ENCODE measurements around the gene GOLGB1. TPM values are rescaled to one million over a fixed set of nuclear protein-coding genes. Genes with fewer than 3 reads are reported as not detected.

The GOLGB1 gene
- total and polyA plus RNA-seq, 2 donors (not counting 3 experiments of a cell fraction or from before 2014, with no cell fraction given) = 7.4 to 42.7 TPM

- ChIA-PET POLR2A (interaction anchor here (0.5 to 0.9 kb wide), 3 partner anchors 11 to 78 kb away, joined by 3 to 4 read pairs (median 3); no protein-coding TSS in a partner anchor), CTCF (interaction anchor here (0.9 to 1.7 kb wide), 5 partner anchors 9 to 732 kb away, joined by 3 to 6 read pairs (median 4); no protein-coding TSS in a partner anchor)
- DNase-seq (ENCODE audit: low read depth, low spot score) (peak; percentile 72), FAIRE-seq (peak; percentile 86)
- intact Hi-C loops (cut with micrococcal nuclease) = loop anchor here (5.0 kb wide), 2 partner anchors 113 to 177 kb away; partner anchors contain the start of genes EAF2, IQCB1 and POLQ
- peak within 1 kb of the TSS; percentile 94 for H3K4me2 ChIP-seq (ENCODE audit: insufficient read depth, low read length)
- peaks cover 6 to 7% of the 10 kb centered on the region in 2 experiments for H3K36me3 ChIP-seq (ENCODE audit: control insufficient read depth in 2 of 2, extremely low read depth in 1 of 2, insufficient read depth in 2 of 2, low read length in 2 of 2)
- no peaks in the 10 kb centered on the region for H4K20me1 ChIP-seq (replicated peaks; ENCODE audit: control insufficient read depth, extremely low read depth, insufficient read depth, low read length)
- peak; percentile 85 for TF ChIP-seq POLR2A (IDR thresholded peaks at IDR 0.05; ENCODE audit: low read depth, low read length)
- no peak for TF ChIP-seq GATA2 (IDR thresholded peaks at IDR 0.05; ENCODE audit: insufficient read depth, insufficient read length, low read depth, low read length)
- peak; percentile 84 for TF ChIP-seq POLR2AphosphoS5 (IDR thresholded peaks at IDR 0.05; ENCODE audit: insufficient read depth, low read depth, low read length)
- peak within 1 kb of the TSS; percentile 90 for H2AFZ ChIP-seq (ENCODE audit: low read depth, low read length)
- no peaks in the 10 kb centered on the region for H3K9me1 ChIP-seq (replicated peaks; ENCODE audit: control insufficient read depth, extremely low read depth, insufficient read depth, low read length)
- H3K9ac ChIP-seq (replicated peaks; ENCODE audit: extremely low read depth, insufficient read depth, low read length) = peak within 1 kb of the TSS; percentile 83
- H3K27me3 ChIP-seq (ENCODE audit: control insufficient read depth in 2 of 2, insufficient read depth in 2 of 2, low read length in 2 of 2) = no peaks in the 10 kb centered on the region
- peaks cover 19% of the 10 kb centered on the region for H3K79me2 ChIP-seq (ENCODE audit: control insufficient read depth, insufficient read depth, low read length)
- peak within 1 kb of the TSS; percentile 34 to 76 (median 36) for H3K4me3 ChIP-seq (replicated peaks in 1 of 3; ENCODE audit: insufficient read depth in 1 of 3, low read depth in 1 of 3, low read length in 3 of 3)
- H3K27ac ChIP-seq (ENCODE audit: insufficient read depth, low read depth, low read length) = peak within 1 kb of the TSS; percentile 89
- H3K4me1 ChIP-seq (ENCODE audit: control insufficient read depth, extremely low read depth, insufficient read depth, low read length) = peaks cover 22% of the 10 kb centered on the region
- BruUV-seq (replicated peaks) = TSS peak; percentile 84
- dilution Hi-C loops (cut with MboI; ENCODE audit: extremely low pct_ligation_motif_present, low sequenced_read_pairs) = no loop called here
- no peaks in the 10 kb centered on the region for H3K9me3 ChIP-seq (replicated peaks; ENCODE audit: control insufficient read depth, insufficient read depth, low read length)
These were observed 89.0 kb downstream of the GOLGB1 start, which contains the start of gene HCLS1 for GRCh38 chr3:121660356-121661171. TSS of gene HCLS1 (minus strand) at chr3:121660903. CDS start at chr3:121658347, 2,556 bp downstream.

GRCh38 chr3:121659586-121659985, 90.0 kb downstream of the GOLGB1 start:
- DNase-seq (ENCODE audit: low read depth, low spot score) (no peak), FAIRE-seq (no peak)
- dilution Hi-C loops (cut with MboI; ENCODE audit: extremely low pct_ligation_motif_present, low sequenced_read_pairs) (no loop called here), intact Hi-C loops (cut with micrococcal nuclease) (no loop called here)
- peaks cover 19% of the 10 kb centered on the region for H3K79me2 ChIP-seq (ENCODE audit: control insufficient read depth, insufficient read depth, low read length)
- H3K4me1 ChIP-seq (ENCODE audit: control insufficient read depth, extremely low read depth, insufficient read depth, low read length) = peaks cover 25% of the 10 kb centered on the region
- no peaks in the 10 kb centered on the region for H4K20me1 ChIP-seq (replicated peaks; ENCODE audit: control insufficient read depth, extremely low read depth, insufficient read depth, low read length)
- no peak overlapping the region for H3K9ac ChIP-seq (replicated peaks; ENCODE audit: extremely low read depth, insufficient read depth, low read length)
- ChIA-PET POLR2A (no interaction called here), CTCF (no interaction called here)
- no peaks in the 10 kb centered on the region for H3K9me3 ChIP-seq (replicated peaks; ENCODE audit: control insufficient read depth, insufficient read depth, low read length)
- H3K27ac ChIP-seq (ENCODE audit: insufficient read depth, low read depth, low read length) = no peak overlapping the region
- no peak overlapping the region for H2AFZ ChIP-seq (ENCODE audit: low read depth, low read length)
- H3K4me3 ChIP-seq (replicated peaks in 1 of 3; ENCODE audit: insufficient read depth in 1 of 3, low read depth in 1 of 3, low read length in 3 of 3) = peak overlapping the region in 1 of 3 experiments; percentile 76
- BruUV-seq (replicated peaks) = no TSS peak
- TF ChIP-seq EZH2 (IDR thresholded peaks at IDR 0.05; ENCODE audit: borderline replicate concordance, low read depth, low read length, severe bottlenecking) = no peak
- TF ChIP-seq GATA2 (IDR thresholded peaks at IDR 0.05; ENCODE audit: insufficient read depth, insufficient read length, low read depth, low read length) = no peak
- no peak for TF ChIP-seq POLR2A (IDR thresholded peaks at IDR 0.05; ENCODE audit: low read depth, low read length)
- TF ChIP-seq POLR2AphosphoS5 (IDR thresholded peaks at IDR 0.05; ENCODE audit: insufficient read depth, low read depth, low read length) = no peak
- no peak for TF ChIP-seq CTCF (IDR thresholded peaks at IDR 0.05; ENCODE audit: extremely low read depth in 1 of 2, insufficient read depth in 1 of 2, low read depth in 1 of 2, low read length in 2 of 2)
- TF ChIP-seq MYC (IDR thresholded peaks at IDR 0.05; ENCODE audit: low read depth, low read length) = no peak
- TF ChIP-seq MAX (IDR thresholded peaks at IDR 0.05; ENCODE audit: insufficient read depth, insufficient read length) = no peak
- no peak for TF ChIP-seq FOS (IDR thresholded peaks at IDR 0.05; ENCODE audit: borderline replicate concordance, insufficient read depth, low read length)
- H3K4me2 ChIP-seq (ENCODE audit: insufficient read depth, low read length) = peak overlapping the region; percentile 94
- H3K9me1 ChIP-seq (replicated peaks; ENCODE audit: control insufficient read depth, extremely low read depth, insufficient read depth, low read length) = no peaks in the 10 kb centered on the region
- no peaks in the 10 kb centered on the region for H3K27me3 ChIP-seq (ENCODE audit: control insufficient read depth in 2 of 2, insufficient read depth in 2 of 2, low read length in 2 of 2)
- peaks cover 2 to 4% of the 10 kb centered on the region in 2 experiments for H3K36me3 ChIP-seq (ENCODE audit: control insufficient read depth in 2 of 2, extremely low read depth in 1 of 2, insufficient read depth in 2 of 2, low read length in 2 of 2)
